AML-193 (cell line): ENCODE measurements around the gene NSUN7.

Experiments used
- DNase-seq, 2 experiments: peaks; one replicate each; lab custom pipeline; 2025; lab: John Stamatoyannopoulos, UW

The NSUN7 gene

GRCh38 chr4:40848940-40849339, 99.2 kb downstream of the NSUN7 start:
- no peak for DNase-seq

GRCh38 chr4:40850496-40850895, 100.7 kb downstream of the NSUN7 start:
- DNase-seq, result no peak

- no peak for DNase-seq
Measured at GRCh38 chr4:40856277-40856839, 106.6 kb downstream of the NSUN7 start.

- DNase-seq, result peak; percentile 49 to 61
Measured at GRCh38 chr4:40856840-40857362, 107.1 kb downstream of the NSUN7 start.

GRCh38 chr4:40857956-40858355, 108.2 kb downstream of the NSUN7 start:
- peak; percentile 53 to 57 for DNase-seq

- DNase-seq, result no peak
Measured at GRCh38 chr4:40858962-40859361, 109.2 kb downstream of the NSUN7 start.
